Tibial nerve (tissue), 4 donors: ENCODE measurements around the gene PLA2G6. TPM values are rescaled to one million over a fixed set of nuclear protein-coding genes. Genes with fewer than 3 reads are reported as not detected.

Experiments
- DNase-seq, 2 donors: peaks; one replicate each; pipeline ENCODE4 v3.0.0-alpha.2; 2019; ENCODE audit warnings: low spot score in 2 of 2
- H3K27ac ChIP-seq, 4 donors: fragments of 200-600 bp; sonication (generic) in 3 of 4; one replicate each; pipeline ENCODE4 v1.5.1; 2017 to 2019; ENCODE audit warnings: mild to moderate bottlenecking in 1 of 4
- H3K27me3 ChIP-seq, 2 donors: fragments of 200-600 bp; sonication (generic) in 1 of 2; one replicate each; pipeline versions ENCODE4 v1.5.1 to v1.6.0; 2017 to 2019
- H3K36me3 ChIP-seq, 3 donors: fragments of 200-600 bp; sonication (generic); one replicate each; pipeline ENCODE4 v1.5.1; 2018 to 2019
- H3K4me1 ChIP-seq, 4 donors: fragments of 200-600 bp; sonication (generic) in 3 of 4; one replicate each; pipeline ENCODE4 v1.5.1; 2017 to 2019
- H3K4me3 ChIP-seq, 4 donors: fragments of 200-600 bp; sonication (generic) in 3 of 4; one replicate each; pipeline ENCODE4 v1.5.1; 2017 to 2019; ENCODE audit warnings: mild to moderate bottlenecking in 1 of 4, moderate library complexity in 1 of 4
- H3K9me3 ChIP-seq, 4 donors: fragments of 200-600 bp; sonication (generic) in 3 of 4; one replicate each; pipeline ENCODE4 v1.5.1; 2017 to 2019
- CTCF ChIP-seq, 5 experiments: fragments of 200-600 bp in 3 of 5; fragments of 450-650 bp in 2 of 5; sonication (generic) in 3 of 5; IDR thresholded peaks; one replicate each; pipeline ENCODE4 v1.5.1; 2016 to 2019; ENCODE audit warnings: antibody characterized with exemption in 5 of 5, mild to moderate bottlenecking in 3 of 5, moderate library complexity in 2 of 5
- EP300 ChIP-seq, 2 donors: sonication (generic); formaldehyde crosslinking; IDR thresholded peaks; one replicate each; pipeline ENCODE4 v1.6.1; 2017; ENCODE audit warnings: antibody characterized with exemption in 2 of 2, mild to moderate bottlenecking in 1 of 2
- POLR2A ChIP-seq, 2 donors: fragments of 450-650 bp; IDR thresholded peaks; one replicate each; pipeline ENCODE4 v1.6.1; 2017; ENCODE audit warnings: antibody characterized with exemption in 2 of 2, mild to moderate bottlenecking in 2 of 2, moderate library complexity in 2 of 2
- WGBS, 2 donors: methylation state at CpG; one replicate each; pipeline ENCODE4 v1.1.5; 2018; 5-methylcytosine and 5-hydroxymethylcytosine counted together
- total RNA-seq, 4 donors: library from RNA; depleted of rRNA; stranded (reverse); fragments of >200 nt; gene quantifications; one replicate each; pipeline ENCODE4 v1.1.0, GENCODE V29; 2016

PLA2G6 gene
- total RNA-seq, 4 donors from 2014 or later: 48.5 to 60.3 (median 55.1) TPM

- WGBS, 2 donors: 92 to 94% methylated on average over 6 to 7 of the region's 9 CpGs
- Histone ChIP-seq H3K4me3 (no peak overlapping the region), H3K27me3 (no peaks in the 10 kb centered on the region), H3K27ac (no peak overlapping the region), H3K36me3 (peaks cover 0 to 70% (median 0%) of the 10 kb centered on the region in 3 donors), H3K4me1 (peaks cover 0 to 13% (median 4%) of the 10 kb centered on the region in 4 donors), H3K9me3 (no peaks in the 10 kb centered on the region)
- no peak for DNase-seq
- TF ChIP-seq POLR2A (IDR thresholded peaks at IDR 0.05) (no peak), CTCF (IDR thresholded peaks at IDR 0.05) (no peak), EP300 (IDR thresholded peaks at IDR 0.05) (no peak)
Measured at GRCh38 chr22:38127869-38128268, 53.8 kb downstream of the PLA2G6 start.

GRCh38 chr22:38126928-38127668 is 54.5 kb downstream of the PLA2G6 start:
- H3K4me3 ChIP-seq: no peak overlapping the region
- no peaks in the 10 kb centered on the region for H3K9me3 ChIP-seq
- DNase-seq: no peak
- no peak for TF ChIP-seq POLR2A (IDR thresholded peaks at IDR 0.05)
- TF ChIP-seq EP300 (IDR thresholded peaks at IDR 0.05): no peak
- no peak for TF ChIP-seq CTCF (IDR thresholded peaks at IDR 0.05)
- H3K27ac ChIP-seq: no peak overlapping the region
- H3K27me3 ChIP-seq: no peaks in the 10 kb centered on the region
- peaks cover 0 to 62% (median 0%) of the 10 kb centered on the region in 3 donors for H3K36me3 ChIP-seq
- WGBS, 2 donors: 86% methylated on average over 23 of the region's 23 CpGs
- H3K4me1 ChIP-seq: peaks cover 0 to 13% (median 4%) of the 10 kb centered on the region in 4 donors

GRCh38 chr22:38125751-38126201 is 55.9 kb downstream of the PLA2G6 start:
- WGBS, 2 donors: 81 to 84% methylated on average over 11 of the region's 11 CpGs
- no peak for DNase-seq
- TF ChIP-seq CTCF (IDR thresholded peaks at IDR 0.05): no peak
- H3K4me1 ChIP-seq: peaks cover 0 to 2% (median 0%) of the 10 kb centered on the region in 4 donors
- H3K36me3 ChIP-seq: peaks cover 0 to 62% (median 0%) of the 10 kb centered on the region in 3 donors
- H3K27ac ChIP-seq: no peak overlapping the region
- no peaks in the 10 kb centered on the region for H3K27me3 ChIP-seq
- H3K4me3 ChIP-seq: no peak overlapping the region
- no peaks in the 10 kb centered on the region for H3K9me3 ChIP-seq

GRCh38 chr22:38125038-38125610 is 56.5 kb downstream of the PLA2G6 start:
- DNase-seq: no peak

More at GRCh38 chr22:38125038-38125610, 56.5 kb downstream of the PLA2G6 start:
- no peak for TF ChIP-seq EP300 (IDR thresholded peaks at IDR 0.05)
- TF ChIP-seq CTCF (IDR thresholded peaks at IDR 0.05): no peak
- no peak for TF ChIP-seq POLR2A (IDR thresholded peaks at IDR 0.05)
- no peak overlapping the region for H3K4me3 ChIP-seq
- H3K36me3 ChIP-seq: peaks cover 0 to 68% (median 0%) of the 10 kb centered on the region in 3 donors
- H3K27ac ChIP-seq: no peak overlapping the region
- no peaks in the 10 kb centered on the region for H3K27me3 ChIP-seq
- H3K4me1 ChIP-seq: no peaks in the 10 kb centered on the region
- WGBS, 2 donors: 93 to 94% methylated on average over 14 of the region's 14 CpGs
- H3K9me3 ChIP-seq: no peaks in the 10 kb centered on the region
